Nephron (organoid): Measurements from ENCODE around the gene SLC31A1.
A peak's percentile ranks its signal among the peaks of the same experiment; 100 is the strongest.
"Not testable (repeated sequence)": the region's sequence is repeated elsewhere in the genome, so short reads cannot be mapped to it uniquely, and the experiment has no call there.

Source experiments
- H3K27ac Mint-ChIP-seq, 3 experiments: 2 replicates each; pipeline ENCODE4 v1.8.0; 2020; ENCODE audit warnings: mixed read lengths in 3 of 3, mild to moderate bottlenecking in 2 of 3, moderate library complexity in 1 of 3
- H3K27me3 Mint-ChIP-seq: 2 replicates; pipeline ENCODE4 v1.8.0; 2021; ENCODE audit warnings: low read depth, mild to moderate bottlenecking, moderate library complexity, mixed read lengths
- H3K36me3 Mint-ChIP-seq: 2 replicates; pipeline ENCODE4 v1.8.0; 2020; ENCODE audit warnings: low read depth, mixed read lengths
- H3K4me1 Mint-ChIP-seq: 2 replicates; pipeline ENCODE4 v1.8.0; 2020; ENCODE audit warnings: mixed read lengths
- H3K4me3 Mint-ChIP-seq, 3 experiments: 2 replicates each; pipeline ENCODE4 v1.8.0; 2020; ENCODE audit warnings: mild to moderate bottlenecking in 3 of 3, mixed read lengths in 3 of 3, moderate library complexity in 2 of 3
- H3K9me3 Mint-ChIP-seq: 2 replicates; pipeline ENCODE4 v1.8.0; 2020; ENCODE audit warnings: mixed read lengths
- TF ChIP-seq, protein P1 (sequence below), 3 experiments: fragments of 200-600 bp; sonication (generic); IDR thresholded peaks; one replicate each; pipeline ENCODE4 v1.5.0; 2021; ENCODE audit warnings: antibody characterized with exemption in 3 of 3; ENCODE audit not compliant: unreplicated experiment in 3 of 3

The SLC31A1 gene

DNA sequence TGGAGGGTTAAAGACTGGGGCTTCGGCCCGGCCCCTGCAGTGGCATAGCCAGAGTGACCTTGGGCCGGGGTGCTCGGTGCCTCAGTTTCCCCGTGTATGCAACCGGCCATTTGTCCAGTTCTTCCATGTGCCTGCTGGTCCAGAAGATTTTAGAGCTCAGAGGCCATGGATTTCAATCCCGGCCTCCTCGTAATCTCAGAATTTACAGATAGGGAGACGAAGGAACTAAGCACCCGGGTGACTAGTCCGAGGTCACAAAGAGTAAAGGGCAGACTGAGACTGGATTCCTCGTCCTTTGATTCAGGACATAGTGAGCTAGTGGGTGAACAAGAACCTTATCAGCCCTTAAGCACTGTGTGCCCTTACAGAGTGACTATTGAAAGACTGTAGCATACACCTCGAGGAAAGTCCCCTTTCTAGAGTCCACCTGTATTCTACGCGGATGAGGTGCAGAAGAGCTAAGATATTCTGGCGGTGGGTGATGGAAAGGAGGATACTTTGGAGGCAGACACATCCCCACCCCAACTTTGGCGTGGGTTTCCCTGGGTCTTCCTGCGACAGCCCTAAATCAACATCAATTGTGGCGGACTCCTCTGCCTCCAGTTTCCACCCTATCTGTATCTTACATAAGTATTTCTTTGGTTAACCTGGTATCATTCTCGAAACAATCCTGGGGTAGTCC, 597 bp downstream of the SLC31A1 start:
- Mint-ChIP-seq H3K4me1 (peaks cover 26% of the 10 kb centered on the region), H3K9me3 (no peaks in the 10 kb centered on the region), H3K27me3 (no peaks in the 10 kb centered on the region), H3K4me3 (peak overlapping the region; percentile 94 to 99 (median 99)), H3K27ac (peak overlapping the region; percentile 87 to 97 (median 95)), H3K36me3 (peaks cover 4% of the 10 kb centered on the region)
- TF ChIP-seq, protein P1, sequence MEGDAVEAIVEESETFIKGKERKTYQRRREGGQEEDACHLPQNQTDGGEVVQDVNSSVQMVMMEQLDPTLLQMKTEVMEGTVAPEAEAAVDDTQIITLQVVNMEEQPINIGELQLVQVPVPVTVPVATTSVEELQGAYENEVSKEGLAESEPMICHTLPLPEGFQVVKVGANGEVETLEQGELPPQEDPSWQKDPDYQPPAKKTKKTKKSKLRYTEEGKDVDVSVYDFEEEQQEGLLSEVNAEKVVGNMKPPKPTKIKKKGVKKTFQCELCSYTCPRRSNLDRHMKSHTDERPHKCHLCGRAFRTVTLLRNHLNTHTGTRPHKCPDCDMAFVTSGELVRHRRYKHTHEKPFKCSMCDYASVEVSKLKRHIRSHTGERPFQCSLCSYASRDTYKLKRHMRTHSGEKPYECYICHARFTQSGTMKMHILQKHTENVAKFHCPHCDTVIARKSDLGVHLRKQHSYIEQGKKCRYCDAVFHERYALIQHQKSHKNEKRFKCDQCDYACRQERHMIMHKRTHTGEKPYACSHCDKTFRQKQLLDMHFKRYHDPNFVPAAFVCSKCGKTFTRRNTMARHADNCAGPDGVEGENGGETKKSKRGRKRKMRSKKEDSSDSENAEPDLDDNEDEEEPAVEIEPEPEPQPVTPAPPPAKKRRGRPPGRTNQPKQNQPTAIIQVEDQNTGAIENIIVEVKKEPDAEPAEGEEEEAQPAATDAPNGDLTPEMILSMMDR (IDR thresholded peaks at IDR 0.05; ENCODE audit: unreplicated experiment in 3 of 3) = no peak

DNA sequence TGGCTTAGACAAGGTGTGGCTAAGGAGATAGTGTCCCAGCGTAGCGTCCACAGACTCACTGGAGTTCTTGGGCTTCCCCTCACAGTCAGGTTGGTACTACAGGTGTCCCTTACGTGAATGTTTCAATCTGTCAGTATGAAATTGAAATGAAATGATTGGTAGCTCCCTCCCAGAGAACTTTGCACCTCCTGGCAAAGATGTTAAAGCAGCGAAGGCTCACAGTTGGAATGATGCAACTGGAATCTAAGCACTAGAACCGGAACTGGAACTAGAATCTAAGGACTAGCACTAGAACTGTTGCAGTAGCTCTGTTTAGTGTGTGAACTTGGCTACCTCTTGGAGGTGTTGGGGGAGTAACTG, 1.1 kb downstream of the SLC31A1 start:
- H3K27me3 Mint-ChIP-seq = no peaks in the 10 kb centered on the region

DNA sequence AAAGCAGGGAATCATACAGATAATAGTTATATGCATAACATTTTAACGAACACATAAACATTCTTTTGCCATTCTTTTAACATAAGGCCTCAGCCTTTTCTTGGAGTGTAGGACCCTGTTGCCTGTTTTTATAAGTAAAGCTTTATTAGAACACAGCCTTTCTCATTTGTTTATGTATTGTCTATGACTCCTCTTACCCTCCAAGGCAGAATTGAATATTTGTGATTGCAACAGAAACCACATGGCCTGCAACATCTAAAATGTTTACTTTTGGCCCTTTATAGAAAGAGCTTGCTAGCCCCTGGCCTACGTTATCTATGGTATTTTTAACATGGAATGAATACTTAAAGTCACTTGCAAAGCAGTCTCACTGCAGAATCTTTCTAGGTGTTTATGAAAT, 2.6 kb downstream of the SLC31A1 start:
- TF ChIP-seq, protein P1 (IDR thresholded peaks at IDR 0.05; ENCODE audit: unreplicated experiment in 3 of 3) = no peak
- Mint-ChIP-seq H3K36me3 (no peaks in the 10 kb centered on the region), H3K27ac (no peak overlapping the region)

More for the DNA sequence above, 1.1 kb downstream of the SLC31A1 start:
- peak overlapping the region in 2 of 3 experiments; percentile 95 to 97 for H3K27ac Mint-ChIP-seq
- H3K9me3 Mint-ChIP-seq = no peaks in the 10 kb centered on the region
- peaks cover 26% of the 10 kb centered on the region for H3K4me1 Mint-ChIP-seq
- H3K4me3 Mint-ChIP-seq = peak overlapping the region; percentile 94 to 99 (median 99)
- H3K36me3 Mint-ChIP-seq = peaks cover 4% of the 10 kb centered on the region
- TF ChIP-seq, protein P1 (IDR thresholded peaks at IDR 0.05; ENCODE audit: unreplicated experiment in 3 of 3) = no peak

DNA sequence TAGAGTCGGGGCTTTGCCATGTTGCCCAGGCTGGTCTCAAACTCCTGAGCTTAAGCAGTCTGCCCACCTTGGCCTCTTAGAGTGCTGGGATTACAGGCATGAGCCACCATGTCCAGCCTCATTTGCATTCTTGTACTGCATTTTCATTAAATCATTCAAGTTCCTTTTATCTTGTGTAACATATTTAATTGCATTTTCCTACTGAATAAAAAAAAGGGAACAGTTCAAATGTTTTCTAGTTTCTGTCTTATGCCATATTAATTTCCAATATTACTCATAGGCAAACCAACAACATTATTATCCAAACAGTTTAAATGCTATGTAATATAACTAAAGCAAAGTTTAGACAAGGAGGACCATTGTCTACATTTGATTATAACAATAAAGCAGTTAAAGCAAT, 6.1 kb downstream of the SLC31A1 start:
- no peak overlapping the region for H3K27ac Mint-ChIP-seq
- no peak overlapping the region for H3K4me3 Mint-ChIP-seq
- no peaks in the 10 kb centered on the region for H3K27me3 Mint-ChIP-seq
- H3K4me1 Mint-ChIP-seq = peaks cover 11% of the 10 kb centered on the region
- no peaks in the 10 kb centered on the region for H3K9me3 Mint-ChIP-seq
- TF ChIP-seq, protein P1 (IDR thresholded peaks at IDR 0.05; ENCODE audit: unreplicated experiment in 3 of 3) = no peak
- H3K36me3 Mint-ChIP-seq = no peaks in the 10 kb centered on the region

More for the DNA sequence above, 2.6 kb downstream of the SLC31A1 start:
- Mint-ChIP-seq H3K27me3 (no peaks in the 10 kb centered on the region), H3K4me3 (peak overlapping the region in 2 of 3 experiments; percentile 99), H3K4me1 (peaks cover 26% of the 10 kb centered on the region), H3K9me3 (no peaks in the 10 kb centered on the region)

DNA sequence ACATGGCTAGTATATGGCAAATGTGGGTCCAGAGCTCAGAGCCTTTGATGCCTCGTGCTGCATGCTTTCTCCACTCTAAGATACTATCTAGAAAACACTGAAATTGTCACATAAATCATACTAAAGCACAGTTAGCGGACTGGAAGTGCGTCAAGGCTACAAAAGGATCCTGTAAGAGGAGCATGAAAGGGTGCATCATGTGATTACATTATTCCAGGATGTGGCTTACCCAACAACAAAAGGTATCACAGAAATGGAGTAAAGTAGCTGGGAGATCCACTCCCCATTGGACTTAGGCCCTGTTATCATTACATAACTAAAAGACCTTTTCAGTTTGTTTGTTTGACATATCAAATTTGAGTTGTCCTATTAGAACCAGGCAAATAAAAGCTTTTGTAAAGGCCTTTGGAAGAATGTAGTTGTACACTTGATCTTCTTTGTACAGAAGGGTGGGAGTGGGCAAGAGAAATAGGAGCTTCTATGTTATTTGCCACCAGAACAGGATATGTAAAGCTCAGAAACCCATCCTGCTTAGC, 6.9 kb downstream of the SLC31A1 start:
- TF ChIP-seq, protein P1 (IDR thresholded peaks at IDR 0.05; ENCODE audit: unreplicated experiment in 3 of 3) = no peak
- Mint-ChIP-seq H3K36me3 (no peaks in the 10 kb centered on the region), H3K9me3 (no peaks in the 10 kb centered on the region), H3K4me3 (no peak overlapping the region), H3K27ac (no peak overlapping the region), H3K4me1 (peaks cover 3% of the 10 kb centered on the region), H3K27me3 (no peaks in the 10 kb centered on the region)

DNA sequence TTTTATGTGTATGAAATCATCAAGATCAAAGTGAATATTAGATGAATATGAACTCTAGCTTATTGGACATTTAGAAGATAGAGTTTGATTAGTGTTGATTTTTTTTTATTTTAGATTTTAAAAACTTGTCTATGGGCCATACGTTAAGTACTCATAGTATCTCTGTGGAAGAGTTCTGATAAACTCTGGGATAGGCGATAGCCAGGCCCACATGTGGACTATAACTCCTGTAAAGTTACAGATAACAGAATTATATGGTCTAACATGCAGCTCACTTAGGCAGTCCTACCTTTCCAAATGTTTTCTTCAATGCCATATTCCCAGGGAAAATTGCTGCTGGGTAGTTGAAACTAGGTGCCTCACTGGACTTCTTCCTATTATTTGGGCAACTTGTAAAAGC, 10.4 kb downstream of the SLC31A1 start:
- Mint-ChIP-seq H3K27ac (no peak overlapping the region), H3K36me3 (no peaks in the 10 kb centered on the region), H3K9me3 (no peaks in the 10 kb centered on the region), H3K4me3 (no peak overlapping the region), H3K27me3 (no peaks in the 10 kb centered on the region), H3K4me1 (no peaks in the 10 kb centered on the region)
- TF ChIP-seq, protein P1 (IDR thresholded peaks at IDR 0.05; ENCODE audit: unreplicated experiment in 3 of 3) = no peak

DNA sequence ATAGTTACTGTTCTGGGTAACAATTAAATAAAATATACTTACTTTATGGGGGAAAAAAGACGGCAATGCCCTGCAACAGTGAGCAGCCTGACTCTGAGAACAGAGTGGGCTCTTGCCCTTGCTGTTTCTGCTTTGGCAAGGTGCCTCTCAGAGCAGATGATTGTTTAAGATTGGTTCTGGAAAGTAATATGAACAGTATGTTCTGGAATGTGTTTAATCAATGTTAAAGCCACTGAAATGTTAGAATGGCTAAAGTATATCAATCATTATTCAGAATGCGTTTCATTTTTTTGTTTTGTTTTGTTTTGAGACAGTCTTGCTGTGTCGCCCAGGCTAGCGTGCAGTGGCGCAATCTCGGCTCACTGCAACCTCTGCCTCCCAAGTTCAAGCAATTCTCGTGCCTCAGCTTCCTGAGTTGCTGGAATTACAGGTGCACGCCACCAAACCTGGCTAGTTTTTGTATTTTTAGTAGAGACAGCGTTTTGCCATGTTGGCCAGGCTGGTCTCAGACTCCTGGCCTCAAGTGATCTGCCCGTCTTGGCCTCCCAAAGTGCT, 14.4 kb downstream of the SLC31A1 start:
- not testable (repeated sequence) for H3K27ac Mint-ChIP-seq, H3K36me3 Mint-ChIP-seq, H3K4me3 Mint-ChIP-seq, H3K9me3 Mint-ChIP-seq, H3K4me1 Mint-ChIP-seq, H3K27me3 Mint-ChIP-seq
